ENCODE results near the gene CCL5. TPM values are rescaled to one million over a fixed set of nuclear protein-coding genes. Genes with fewer than 3 reads are reported as not detected.

CCL5 gene
- not detected in 2 replicates for total RNA-seq (2021)
- long read RNA-seq, result 0 reads

DNA sequence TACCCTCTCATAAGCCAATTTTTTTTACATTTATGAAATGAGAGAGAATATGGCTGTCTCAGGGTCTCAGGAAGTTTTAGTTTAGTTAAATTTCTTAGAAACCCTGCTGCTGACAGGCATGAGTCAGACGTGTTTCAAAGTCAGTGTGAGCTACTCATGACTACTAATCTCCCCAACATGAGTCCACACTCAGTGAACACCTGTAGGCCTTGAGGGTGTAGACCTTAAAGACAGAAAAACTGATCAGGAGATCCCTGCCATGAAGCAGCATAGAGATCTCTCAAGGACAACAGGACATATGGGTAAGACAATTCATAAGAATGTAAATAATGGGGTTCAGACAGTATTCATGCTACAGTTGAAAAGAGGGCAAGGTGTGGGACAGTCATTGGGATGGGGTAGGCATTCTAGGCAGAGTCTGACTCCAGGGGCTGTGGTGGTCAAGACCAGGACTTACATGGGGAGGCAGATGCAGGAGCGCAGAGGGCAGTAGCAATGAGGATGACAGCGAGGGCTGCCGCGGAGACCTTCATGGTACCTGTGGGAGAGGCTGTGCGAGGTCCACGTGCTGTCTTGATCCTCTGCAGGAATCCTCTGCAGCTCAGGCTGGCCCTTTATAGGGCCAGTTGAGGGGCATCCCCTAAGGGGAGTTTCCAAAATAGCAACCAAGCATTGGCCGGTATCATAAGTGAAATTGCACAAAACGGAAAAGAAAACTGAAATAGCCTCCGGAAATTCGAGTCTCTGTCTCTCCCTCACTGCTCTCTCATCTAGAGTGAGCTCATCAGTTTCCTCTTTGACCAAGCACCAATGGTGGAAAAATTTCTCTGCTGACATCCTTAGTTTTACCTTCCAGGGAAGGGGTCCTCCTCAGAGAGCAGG is at the start of gene CCL5:
Gene CCL5, minus strand, starts transcription at position 588 of the 882 bp plus-strand sequence.
- H3K36me3 Mint-ChIP-seq (ENCODE audit: insufficient read depth in 1 of 3, low read depth in 3 of 3), result no peaks in the 10 kb centered on the region
- no peak for DNase-seq
- Histone ChIP-seq H2BK12ac (ENCODE audit: insufficient read length, low read depth, low read length) (no peak within 1 kb of the TSS), H3K23ac (ENCODE audit: insufficient read length, low read depth, low read length) (no peak within 1 kb of the TSS), H3K4me1 (ENCODE audit: insufficient read depth, low read length) (peaks cover 3% of the 10 kb centered on the region; the same call in 1 of the 2 replicates), H3K18ac (ENCODE audit: insufficient read length, low read depth, low read length) (no peak within 1 kb of the TSS), H2BK20ac (ENCODE audit: low read depth, low read length, poor library complexity, severe bottlenecking) (no peak within 1 kb of the TSS), H3K79me2 (ENCODE audit: insufficient read depth, low read length) (no peaks in the 10 kb centered on the region), H3K23me2 (ENCODE audit: insufficient read length, low read depth, low read length, poor library complexity, severe bottlenecking) (no peaks in the 10 kb centered on the region), H3K27ac (ENCODE audit: insufficient read length, low read depth, low read length) (no peak within 1 kb of the TSS), H3K4me2 (ENCODE audit: insufficient read depth, insufficient read length, low read length) (no peak within 1 kb of the TSS), H4K20me1 (ENCODE audit: control insufficient read depth, insufficient read depth, insufficient read length) (no peaks in the 10 kb centered on the region), H4K91ac (ENCODE audit: insufficient read length, low read depth, low read length) (no peak within 1 kb of the TSS), H4K5ac (ENCODE audit: insufficient read length, low read depth, low read length) (no peak within 1 kb of the TSS), H3K4ac (ENCODE audit: low read depth, low read length) (no peak within 1 kb of the TSS), H2BK5ac (ENCODE audit: insufficient read length, low read length) (no peak within 1 kb of the TSS), H3K79me1 (ENCODE audit: insufficient read depth, low read depth, low read length, poor library complexity, severe bottlenecking) (no peaks in the 10 kb centered on the region), H2BK15ac (ENCODE audit: low read depth, low read length) (no peak within 1 kb of the TSS), H3K14ac (ENCODE audit: insufficient read depth, low read length) (no peak within 1 kb of the TSS), H2AK5ac (ENCODE audit: insufficient read length, low read length) (no peak within 1 kb of the TSS), H4K8ac (replicated peaks; ENCODE audit: insufficient read length, low read depth, low read length) (no peak within 1 kb of the TSS), H2BK120ac (ENCODE audit: low read depth, low read length, poor library complexity, severe bottlenecking) (no peak within 1 kb of the TSS), H3K27me3 (ENCODE audit: insufficient read depth, low read length) (no peaks in the 10 kb centered on the region), H2AFZ (ENCODE audit: low read length) (no peak within 1 kb of the TSS), H3K56ac (ENCODE audit: insufficient read length, low read depth, low read length) (no peak within 1 kb of the TSS), H3K9ac (ENCODE audit: extremely low read depth, insufficient read length, low read length) (no peak within 1 kb of the TSS), H3K9me3 (ENCODE audit: control insufficient read depth, low read depth, low read length) (no peaks in the 10 kb centered on the region), H3T11ph (ENCODE audit: low read length) (no peak within 1 kb of the TSS)
- H3K4me3 Mint-ChIP-seq, result no peak within 1 kb of the TSS
- TF ChIP-seq, protein P1, sequence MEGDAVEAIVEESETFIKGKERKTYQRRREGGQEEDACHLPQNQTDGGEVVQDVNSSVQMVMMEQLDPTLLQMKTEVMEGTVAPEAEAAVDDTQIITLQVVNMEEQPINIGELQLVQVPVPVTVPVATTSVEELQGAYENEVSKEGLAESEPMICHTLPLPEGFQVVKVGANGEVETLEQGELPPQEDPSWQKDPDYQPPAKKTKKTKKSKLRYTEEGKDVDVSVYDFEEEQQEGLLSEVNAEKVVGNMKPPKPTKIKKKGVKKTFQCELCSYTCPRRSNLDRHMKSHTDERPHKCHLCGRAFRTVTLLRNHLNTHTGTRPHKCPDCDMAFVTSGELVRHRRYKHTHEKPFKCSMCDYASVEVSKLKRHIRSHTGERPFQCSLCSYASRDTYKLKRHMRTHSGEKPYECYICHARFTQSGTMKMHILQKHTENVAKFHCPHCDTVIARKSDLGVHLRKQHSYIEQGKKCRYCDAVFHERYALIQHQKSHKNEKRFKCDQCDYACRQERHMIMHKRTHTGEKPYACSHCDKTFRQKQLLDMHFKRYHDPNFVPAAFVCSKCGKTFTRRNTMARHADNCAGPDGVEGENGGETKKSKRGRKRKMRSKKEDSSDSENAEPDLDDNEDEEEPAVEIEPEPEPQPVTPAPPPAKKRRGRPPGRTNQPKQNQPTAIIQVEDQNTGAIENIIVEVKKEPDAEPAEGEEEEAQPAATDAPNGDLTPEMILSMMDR (conservative IDR thresholded peaks at IDR 0.05), result no peak
- peaks cover 4 to 5% of the 10 kb centered on the region in 2 experiments for H3K4me1 Mint-ChIP-seq
- no CpG with 5 or more reads among the region's 11 CpGs for WGBS (ENCODE audit: extremely low coverage, insufficient read length, low lambda C conversion rate)
- H3K9me3 Mint-ChIP-seq, result no peaks in the 10 kb centered on the region; a peak in 1 of 5 replicates
- peaks cover 1% of the 10 kb centered on the region; the same call in 1 of the 2 replicates for H3K27me3 Mint-ChIP-seq (ENCODE audit: low read depth)
- H3K27ac Mint-ChIP-seq, result no peak within 1 kb of the TSS; a peak in 1 of 7 replicates

All from H9 (cell line).